Loucy (cell line): Measurements from ENCODE around the gene MAPK1.

Experiments used
- CTCF ChIP-seq: fragments of 200-600 bp; sonication (generic); conservative IDR thresholded peaks from 2 replicates; pipeline ENCODE4 v1.5.1; 2014; ENCODE audit warnings: mild to moderate bottlenecking, antibody characterized with exemption, low read length
- EZH2phosphoT487 ChIP-seq: fragments of 200-600 bp; IDR thresholded peaks from 2 replicates; pipeline ENCODE4 v1.6.1; 2018; ENCODE audit warnings: antibody characterized with exemption, mild to moderate bottlenecking, moderate library complexity, borderline replicate concordance

GRCh38 chr22:21845558-21846453 lies 21.6 kb downstream of the MAPK1 start:
- TF ChIP-seq CTCF (no peak), EZH2phosphoT487 (no peak)
